PFSK-1 (cell line): ENCODE results near the gene OLFML2A.

Source experiments
- FOXP2 ChIP-seq: optimal IDR thresholded peaks from 2 replicates; pipeline ENCODE3; 2011; ENCODE audit warnings: borderline replicate concordance, control low read depth, inconsistent platforms; ENCODE audit not compliant: insufficient read depth; ENCODE audit errors: extremely low read length, extremely low read depth
- POLR2AphosphoS5 ChIP-seq: IDR thresholded peaks from 2 replicates; pipeline ENCODE4 v1.6.1; 2012; ENCODE audit warnings: low read depth, mild to moderate bottlenecking, control low read depth, low read length, moderate library complexity
- SIN3A ChIP-seq: IDR thresholded peaks from 2 replicates; pipeline ENCODE4 v1.6.1; 2012; ENCODE audit warnings: mild to moderate bottlenecking, low read length, moderate library complexity, borderline replicate concordance; ENCODE audit not compliant: insufficient read depth
- TAF1 ChIP-seq: IDR thresholded peaks from 2 replicates; pipeline ENCODE4 v1.6.1; 2012; ENCODE audit warnings: low read length, control low read depth, borderline replicate concordance; ENCODE audit not compliant: insufficient read depth
- TF ChIP-seq, protein P1 (sequence below), 2 experiments: IDR thresholded peaks; 2 replicates each; pipeline versions ENCODE4 v1.6.1 to v1.8.0; 2011 to 2012; ENCODE audit warnings: low read depth in 2 of 2, low read length in 2 of 2, control low read depth in 1 of 2, inconsistent platforms in 1 of 2, mild to moderate bottlenecking in 1 of 2, moderate library complexity in 1 of 2; ENCODE audit not compliant: insufficient read depth in 1 of 2

Gene OLFML2A

DNA sequence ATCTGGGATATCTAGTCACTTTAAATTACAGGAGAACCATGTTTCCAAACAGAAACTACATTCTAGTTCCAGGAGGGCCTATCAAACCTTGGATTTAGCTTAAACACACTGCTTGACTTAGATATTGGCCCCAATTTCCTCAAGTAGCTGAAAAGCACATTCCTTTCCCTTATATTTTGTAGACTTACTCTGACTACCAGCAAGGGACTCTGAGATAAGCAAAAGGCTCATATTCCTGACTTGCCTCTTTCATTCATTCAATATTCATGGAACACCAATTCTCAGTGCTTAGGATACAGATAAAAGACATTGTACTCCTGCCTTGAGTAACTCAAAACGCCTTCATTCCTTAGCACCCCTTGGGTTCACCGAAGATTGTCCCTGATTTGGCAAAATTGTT, 17.6 kb upstream of the OLFML2A start:
- TF ChIP-seq SIN3A (no peak), FOXP2 (no peak), TAF1 (no peak), POLR2AphosphoS5 (no peak)
- TF ChIP-seq, protein P1, sequence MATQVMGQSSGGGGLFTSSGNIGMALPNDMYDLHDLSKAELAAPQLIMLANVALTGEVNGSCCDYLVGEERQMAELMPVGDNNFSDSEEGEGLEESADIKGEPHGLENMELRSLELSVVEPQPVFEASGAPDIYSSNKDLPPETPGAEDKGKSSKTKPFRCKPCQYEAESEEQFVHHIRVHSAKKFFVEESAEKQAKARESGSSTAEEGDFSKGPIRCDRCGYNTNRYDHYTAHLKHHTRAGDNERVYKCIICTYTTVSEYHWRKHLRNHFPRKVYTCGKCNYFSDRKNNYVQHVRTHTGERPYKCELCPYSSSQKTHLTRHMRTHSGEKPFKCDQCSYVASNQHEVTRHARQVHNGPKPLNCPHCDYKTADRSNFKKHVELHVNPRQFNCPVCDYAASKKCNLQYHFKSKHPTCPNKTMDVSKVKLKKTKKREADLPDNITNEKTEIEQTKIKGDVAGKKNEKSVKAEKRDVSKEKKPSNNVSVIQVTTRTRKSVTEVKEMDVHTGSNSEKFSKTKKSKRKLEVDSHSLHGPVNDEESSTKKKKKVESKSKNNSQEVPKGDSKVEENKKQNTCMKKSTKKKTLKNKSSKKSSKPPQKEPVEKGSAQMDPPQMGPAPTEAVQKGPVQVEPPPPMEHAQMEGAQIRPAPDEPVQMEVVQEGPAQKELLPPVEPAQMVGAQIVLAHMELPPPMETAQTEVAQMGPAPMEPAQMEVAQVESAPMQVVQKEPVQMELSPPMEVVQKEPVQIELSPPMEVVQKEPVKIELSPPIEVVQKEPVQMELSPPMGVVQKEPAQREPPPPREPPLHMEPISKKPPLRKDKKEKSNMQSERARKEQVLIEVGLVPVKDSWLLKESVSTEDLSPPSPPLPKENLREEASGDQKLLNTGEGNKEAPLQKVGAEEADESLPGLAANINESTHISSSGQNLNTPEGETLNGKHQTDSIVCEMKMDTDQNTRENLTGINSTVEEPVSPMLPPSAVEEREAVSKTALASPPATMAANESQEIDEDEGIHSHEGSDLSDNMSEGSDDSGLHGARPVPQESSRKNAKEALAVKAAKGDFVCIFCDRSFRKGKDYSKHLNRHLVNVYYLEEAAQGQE (IDR thresholded peaks at IDR 0.05; ENCODE audit: insufficient read depth in 1 of 2, low read depth in 2 of 2, low read length in 2 of 2) = no peak

DNA sequence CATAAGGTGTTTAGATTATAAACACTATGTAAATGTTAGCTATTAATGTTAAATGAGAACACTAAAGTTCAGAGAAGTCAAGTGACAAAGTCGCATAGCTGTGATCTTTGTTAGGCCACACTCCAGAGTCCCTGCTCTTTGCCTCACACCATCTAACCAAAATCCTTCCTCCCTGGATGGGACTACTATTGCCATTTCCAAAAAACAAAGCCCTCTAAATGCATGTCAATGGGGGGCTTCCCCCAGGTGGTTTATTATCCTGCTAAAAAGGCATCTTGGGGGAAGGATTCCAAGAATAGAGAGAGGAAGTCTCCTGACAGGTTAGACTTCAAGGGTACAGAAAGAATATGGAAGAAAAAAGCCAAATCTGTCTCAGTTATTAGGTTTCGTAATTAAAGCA, 16.2 kb upstream of the OLFML2A start:
- TF ChIP-seq POLR2AphosphoS5 (no peak), FOXP2 (no peak), TAF1 (no peak), SIN3A (no peak)
- TF ChIP-seq, protein P1 (IDR thresholded peaks at IDR 0.05; ENCODE audit: insufficient read depth in 1 of 2, low read depth in 2 of 2, low read length in 2 of 2) = no peak

DNA sequence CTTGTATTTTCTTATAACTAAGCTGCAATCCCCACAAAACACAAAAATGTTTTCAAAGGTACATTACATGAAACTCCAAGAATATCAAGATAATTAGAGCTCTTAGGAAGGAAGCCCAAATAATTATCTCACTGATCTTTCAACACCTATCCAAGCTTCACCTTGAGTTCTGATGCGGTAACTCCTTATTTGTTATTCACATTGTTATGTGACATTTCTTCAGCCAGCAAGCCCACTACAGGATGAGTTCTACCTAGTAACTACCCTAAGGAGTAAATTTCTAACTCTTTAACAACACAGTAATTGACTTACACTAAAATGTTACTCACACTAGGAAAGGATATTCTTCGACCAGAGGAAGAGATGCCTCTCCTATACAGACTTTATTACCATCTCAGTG, 15.7 kb upstream of the OLFML2A start:
- TF ChIP-seq POLR2AphosphoS5 (no peak), TAF1 (no peak), SIN3A (no peak), FOXP2 (no peak)
- TF ChIP-seq, protein P1 (IDR thresholded peaks at IDR 0.05; ENCODE audit: insufficient read depth in 1 of 2, low read depth in 2 of 2, low read length in 2 of 2) = no peak

DNA sequence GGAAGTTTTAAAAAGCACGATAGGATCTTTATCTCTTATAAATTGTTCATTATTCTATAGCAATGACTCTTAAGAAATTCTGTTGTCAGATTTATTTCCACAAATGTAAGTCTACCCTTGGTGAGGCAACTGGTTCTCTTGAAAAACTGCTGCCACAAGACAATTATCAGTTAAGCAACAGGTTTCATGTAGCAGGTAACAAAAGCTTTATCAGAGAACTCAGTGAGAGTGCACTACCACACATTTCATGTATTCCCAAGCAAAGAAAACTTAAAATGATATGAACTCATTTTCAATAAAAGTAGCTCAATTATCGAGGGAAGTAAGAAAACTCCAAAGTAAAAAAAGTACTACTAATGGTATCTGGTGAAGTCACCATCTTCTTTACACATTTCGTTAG, 15.2 kb upstream of the OLFML2A start:
- TF ChIP-seq POLR2AphosphoS5 = no peak
- TF ChIP-seq SIN3A = no peak
- TF ChIP-seq TAF1 = no peak
- TF ChIP-seq, protein P1 (IDR thresholded peaks at IDR 0.05; ENCODE audit: insufficient read depth in 1 of 2, low read depth in 2 of 2, low read length in 2 of 2) = no peak
- TF ChIP-seq FOXP2 = no peak

DNA sequence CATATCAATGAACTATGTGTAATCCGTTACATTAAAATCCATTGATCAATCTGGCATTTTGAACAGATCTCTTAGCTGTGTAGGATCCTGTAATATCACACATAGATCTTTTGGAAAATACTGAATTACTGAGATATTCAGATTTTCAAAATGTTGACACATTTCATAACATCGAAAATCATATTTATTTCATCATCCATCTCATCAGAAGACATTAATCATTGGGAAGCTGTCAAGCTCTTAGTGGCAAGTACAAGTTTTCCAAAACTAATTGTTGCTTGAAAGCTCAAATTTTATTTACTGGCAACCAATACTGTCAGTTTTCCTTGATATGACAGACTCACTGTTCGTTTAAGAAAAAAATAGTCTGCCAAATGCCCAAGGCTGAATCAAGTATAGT, 14.3 kb upstream of the OLFML2A start:
- TF ChIP-seq POLR2AphosphoS5 (no peak), TAF1 (no peak), FOXP2 (no peak), SIN3A (no peak)
- TF ChIP-seq, protein P1 (IDR thresholded peaks at IDR 0.05; ENCODE audit: insufficient read depth in 1 of 2, low read depth in 2 of 2, low read length in 2 of 2) = no peak
